HuH-7 (cell line): ENCODE data around the gene DTNB.

Source experiments
- DNase-seq: peaks from one replicate; pipeline ENCODE4 v3.0.0; 2011; ENCODE audit warnings: low spot score

Gene DTNB

GRCh38 chr2:25340181-25340921 lies 333.0 kb downstream of the DTNB start:
- no peak for DNase-seq

- DNase-seq = no peak
Measured at GRCh38 chr2:25339791-25340180, 333.6 kb downstream of the DTNB start.

- DNase-seq = no peak
Measured at GRCh38 chr2:25339211-25339674, 334.1 kb downstream of the DTNB start.

- no peak for DNase-seq
Measured at GRCh38 chr2:25338401-25338800, 335.0 kb downstream of the DTNB start.

- no peak for DNase-seq
Measured at GRCh38 chr2:25337891-25338290, 335.5 kb downstream of the DTNB start.

GRCh38 chr2:25337276-25337675 lies 336.1 kb downstream of the DTNB start:
- no peak for DNase-seq

- no peak for DNase-seq
Measured at GRCh38 chr2:25336383-25336841, 337.0 kb downstream of the DTNB start.

- DNase-seq = no peak
Measured at GRCh38 chr2:25335971-25336370, 337.4 kb downstream of the DTNB start.

- DNase-seq = no peak
Measured at GRCh38 chr2:25335204-25335603, 338.2 kb downstream of the DTNB start.

- DNase-seq = no peak
Measured at GRCh38 chr2:25334482-25334881, 338.9 kb downstream of the DTNB start.

GRCh38 chr2:25333981-25334380 lies 339.4 kb downstream of the DTNB start:
- no peak for DNase-seq

GRCh38 chr2:25332571-25332970 lies 340.8 kb downstream of the DTNB start:
- DNase-seq = no peak

- DNase-seq = no peak
Measured at GRCh38 chr2:25331686-25332365, 341.6 kb downstream of the DTNB start.

- DNase-seq = no peak
Measured at GRCh38 chr2:25330937-25331336, 342.4 kb downstream of the DTNB start.

GRCh38 chr2:25330273-25330672 lies 343.1 kb downstream of the DTNB start:
- DNase-seq = no peak

- no peak for DNase-seq
Measured at GRCh38 chr2:25328152-25329085, 345.0 kb downstream of the DTNB start.
